AG09319 (cell line): ENCODE data around the gene YY1.
A peak's percentile ranks its signal among the peaks of the same experiment; 100 is the strongest.

ENCODE experiments used
- DNase-seq: peaks from one replicate; pipeline ENCODE4 v3.0.0-alpha.2; 2010; ENCODE audit warnings: low read depth; ENCODE audit errors: extremely low read depth
- TF ChIP-seq, protein P1 (sequence below): IDR thresholded peaks from 2 replicates; pipeline ENCODE4 v1.5.1; 2011; ENCODE audit warnings: low read depth, mild to moderate bottlenecking, inconsistent platforms, low read length, moderate library complexity

Gene YY1

DNA sequence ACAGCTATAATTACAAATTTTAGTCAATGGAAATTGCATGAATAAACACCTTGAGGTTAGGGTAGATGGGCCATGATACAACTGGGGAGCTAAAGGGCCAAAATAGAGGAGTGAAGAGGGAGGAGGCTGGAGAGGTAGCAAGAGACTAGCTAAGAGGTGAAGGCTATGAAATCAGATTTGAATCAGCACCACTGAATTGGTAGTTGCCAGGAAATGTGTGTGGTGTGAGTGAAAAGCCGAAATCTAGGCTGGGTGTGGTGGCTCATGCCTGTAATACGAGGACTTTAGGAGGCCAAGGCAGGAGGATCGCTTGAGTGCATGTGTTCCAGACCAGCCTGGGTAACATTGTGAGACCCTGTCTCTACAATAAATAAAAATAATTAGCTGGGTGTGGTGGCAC lies 22.7 kb downstream of the YY1 start:
- TF ChIP-seq, protein P1, sequence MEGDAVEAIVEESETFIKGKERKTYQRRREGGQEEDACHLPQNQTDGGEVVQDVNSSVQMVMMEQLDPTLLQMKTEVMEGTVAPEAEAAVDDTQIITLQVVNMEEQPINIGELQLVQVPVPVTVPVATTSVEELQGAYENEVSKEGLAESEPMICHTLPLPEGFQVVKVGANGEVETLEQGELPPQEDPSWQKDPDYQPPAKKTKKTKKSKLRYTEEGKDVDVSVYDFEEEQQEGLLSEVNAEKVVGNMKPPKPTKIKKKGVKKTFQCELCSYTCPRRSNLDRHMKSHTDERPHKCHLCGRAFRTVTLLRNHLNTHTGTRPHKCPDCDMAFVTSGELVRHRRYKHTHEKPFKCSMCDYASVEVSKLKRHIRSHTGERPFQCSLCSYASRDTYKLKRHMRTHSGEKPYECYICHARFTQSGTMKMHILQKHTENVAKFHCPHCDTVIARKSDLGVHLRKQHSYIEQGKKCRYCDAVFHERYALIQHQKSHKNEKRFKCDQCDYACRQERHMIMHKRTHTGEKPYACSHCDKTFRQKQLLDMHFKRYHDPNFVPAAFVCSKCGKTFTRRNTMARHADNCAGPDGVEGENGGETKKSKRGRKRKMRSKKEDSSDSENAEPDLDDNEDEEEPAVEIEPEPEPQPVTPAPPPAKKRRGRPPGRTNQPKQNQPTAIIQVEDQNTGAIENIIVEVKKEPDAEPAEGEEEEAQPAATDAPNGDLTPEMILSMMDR, result no peak
- no peak for DNase-seq

DNA sequence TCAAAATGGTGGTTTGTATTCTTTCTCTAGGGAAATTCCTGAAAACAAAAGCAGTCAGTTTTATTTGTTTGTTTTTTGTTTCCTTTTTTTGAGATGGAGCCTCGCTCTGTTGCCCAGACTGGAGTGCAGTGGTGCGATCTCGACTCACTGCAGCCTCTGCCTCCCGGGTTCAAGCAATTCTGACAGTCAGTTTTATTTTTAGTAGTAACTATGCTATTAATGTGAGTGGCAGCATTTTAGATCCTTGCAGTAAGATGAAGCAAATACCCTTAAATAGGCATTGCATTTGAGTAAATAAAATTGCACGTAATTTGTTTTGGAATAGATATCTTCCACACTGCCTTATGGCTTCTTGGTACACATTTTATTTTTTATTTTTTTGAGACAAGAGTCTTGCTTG lies 23.6 kb downstream of the YY1 start:
- no peak for DNase-seq
- TF ChIP-seq, protein P1, result no peak

DNA sequence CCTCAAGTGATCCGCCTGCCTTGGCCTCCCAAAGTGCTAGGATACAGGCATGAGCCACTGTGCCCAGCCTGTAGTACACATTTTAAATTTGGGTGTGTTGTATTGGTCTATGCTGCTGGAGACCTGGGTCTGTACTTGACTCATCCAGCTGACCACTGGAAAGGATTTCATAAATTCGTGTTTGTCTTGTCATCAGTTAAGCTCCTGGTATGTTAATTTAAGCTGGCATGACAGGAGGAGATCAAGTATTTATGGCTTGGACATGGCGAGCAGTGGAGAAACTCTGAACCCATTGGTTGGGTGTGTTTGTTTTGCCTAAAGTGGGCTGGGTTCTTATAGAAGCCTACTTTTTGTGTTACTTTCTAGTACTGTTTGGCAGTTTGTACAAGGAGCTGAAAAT lies 24.2 kb downstream of the YY1 start:
- no peak for DNase-seq
- TF ChIP-seq, protein P1, result no peak

DNA sequence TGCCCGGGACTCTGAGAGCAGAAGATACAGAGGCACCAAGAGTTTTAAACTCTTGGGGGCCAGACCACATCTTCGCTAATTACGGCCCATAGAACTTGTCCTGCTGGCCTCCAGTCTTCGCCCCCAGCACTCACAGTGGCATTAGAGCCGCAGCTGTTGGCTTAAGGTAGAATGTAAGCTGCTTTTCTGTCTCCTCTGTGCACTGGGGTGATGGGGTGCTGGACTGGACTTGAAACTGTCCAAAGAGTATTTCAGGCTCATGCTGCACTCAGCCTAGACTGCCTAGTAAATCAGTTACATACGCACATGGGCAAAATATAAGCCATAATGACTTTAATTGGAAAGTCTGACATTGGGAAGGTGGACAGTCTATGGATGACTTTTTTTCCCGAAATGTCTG lies 29.0 kb downstream of the YY1 start:
- no peak for DNase-seq
- TF ChIP-seq, protein P1, result no peak

DNA sequence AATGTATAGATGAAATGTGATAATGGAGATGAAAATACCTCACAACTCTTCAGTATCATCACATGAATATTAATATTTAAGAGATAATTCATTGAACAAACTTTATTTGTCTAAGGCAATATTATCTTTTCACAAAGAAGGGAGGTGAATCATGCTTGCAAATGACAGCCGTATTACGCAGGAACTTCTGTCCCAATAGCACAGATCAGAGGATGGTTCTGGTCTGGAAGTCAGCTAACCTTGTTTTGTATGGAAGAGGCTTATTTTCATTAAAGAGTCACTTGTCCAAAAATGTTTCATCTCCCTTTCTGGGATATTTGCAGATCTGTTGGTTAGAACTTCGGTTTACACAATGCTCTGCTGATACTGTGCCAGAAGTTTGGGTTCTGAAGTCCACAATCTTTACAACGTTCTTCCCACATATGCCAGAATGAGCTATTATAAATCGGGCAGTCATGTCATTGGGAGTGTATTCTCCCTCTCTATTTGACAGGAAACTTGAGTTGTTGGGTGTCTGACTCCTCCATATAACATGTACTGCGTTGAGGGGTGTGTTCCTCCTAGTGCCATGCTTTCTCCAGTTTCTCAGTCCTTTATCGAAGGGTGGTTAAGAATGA lies 29.8 kb downstream of the YY1 start:
- DNase-seq, result no peak
- TF ChIP-seq, protein P1, result no peak

DNA sequence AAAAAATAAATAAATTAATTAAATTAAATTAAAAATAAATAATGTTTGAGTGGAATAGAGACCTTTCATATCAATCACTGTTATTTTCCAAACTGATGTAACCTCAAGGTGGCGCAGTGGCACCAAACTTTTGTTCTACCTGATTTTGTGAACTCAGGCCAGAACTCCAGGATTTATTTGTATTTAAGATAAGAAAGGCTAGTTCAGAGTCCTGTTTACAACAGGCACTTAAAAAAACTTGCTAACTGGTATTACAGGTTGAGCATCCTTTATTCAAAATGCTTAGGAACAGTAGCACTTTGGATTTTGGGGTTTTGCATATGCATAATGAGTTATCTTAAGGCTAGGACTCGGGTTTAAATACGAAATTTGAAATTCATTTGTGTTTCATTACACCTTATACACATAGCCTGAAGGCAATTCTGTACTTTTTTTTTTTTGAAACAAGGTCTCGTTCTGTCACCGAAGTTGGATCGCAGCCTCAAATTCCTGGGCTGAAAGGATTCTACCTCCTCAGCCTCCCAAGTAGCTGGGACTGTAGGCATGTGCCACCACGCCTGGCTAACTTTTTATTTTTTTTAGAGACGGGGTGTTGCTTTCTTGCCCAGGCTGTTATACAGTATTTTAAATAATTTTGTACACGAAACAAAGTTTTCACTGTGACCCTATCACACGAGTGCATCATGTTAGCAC lies 32.4 kb downstream of the YY1 start:
- DNase-seq, result no peak
- TF ChIP-seq, protein P1, result peak; percentile 34

DNA sequence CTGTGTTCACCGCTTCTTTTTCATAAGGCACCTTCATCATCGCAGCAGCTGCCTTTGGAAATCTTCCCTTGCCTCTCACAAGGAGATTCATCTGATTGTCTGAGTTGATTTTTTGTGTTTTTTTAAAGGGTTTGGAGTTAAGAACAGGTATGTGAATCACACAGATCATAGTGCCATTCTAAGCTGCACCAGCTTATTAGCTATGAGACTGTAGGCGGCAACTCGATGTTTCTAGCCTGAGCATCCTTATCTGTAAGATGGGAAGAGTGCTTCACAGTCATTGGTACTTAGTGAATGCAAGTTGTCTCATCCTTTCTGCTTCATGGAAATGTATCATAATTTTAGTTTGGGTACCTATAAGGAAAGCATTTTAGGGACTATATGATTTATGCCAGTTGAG lies 35.3 kb downstream of the YY1 start:
- DNase-seq, result no peak
- TF ChIP-seq, protein P1, result no peak
